T-helper 1 cell (primary cell): Measurements from ENCODE around the gene SCNN1A.

Source experiments
- DNase-seq, 5 donors: peaks; one replicate each; pipeline ENCODE4 v3.0.0-alpha.2; 2012 to 2020

The SCNN1A gene

GRCh38 chr12:6383572-6384498 lies 8.5 kb upstream of the SCNN1A start, which contains the start of gene LTBR:
Gene LTBR (plus strand): TSS chr12:6384162. CDS start chr12:6384359, 197 bp downstream.
- no peak for DNase-seq

- DNase-seq, result no peak
Observed at GRCh38 chr12:6382982-6383381, 7.6 kb upstream of the SCNN1A start.

GRCh38 chr12:6382371-6382770 lies 7.0 kb upstream of the SCNN1A start:
- no peak for DNase-seq

- DNase-seq, result no peak
Observed at GRCh38 chr12:6380141-6381121, 5.1 kb upstream of the SCNN1A start.

GRCh38 chr12:6378709-6379472 lies 3.5 kb upstream of the SCNN1A start:
- DNase-seq, result no peak

- no peak for DNase-seq
Observed at GRCh38 chr12:6377667-6377994, 2.3 kb upstream of the SCNN1A start.

- DNase-seq, result no peak
Observed at GRCh38 chr12:6376870-6377666, 1.7 kb upstream of the SCNN1A start.

- no peak for DNase-seq
Observed at GRCh38 chr12:6376079-6376869, 911 bp upstream of the SCNN1A start.

- no peak for DNase-seq
Observed at GRCh38 chr12:6374786-6375160, 590 bp downstream of the SCNN1A start.

GRCh38 chr12:6374028-6374785 lies 1.2 kb downstream of the SCNN1A start:
- no peak for DNase-seq

- DNase-seq, result no peak
Observed at GRCh38 chr12:6373022-6373787, 2.2 kb downstream of the SCNN1A start.

GRCh38 chr12:6372403-6373003 lies 2.9 kb downstream of the SCNN1A start:
- peak in 1 of 5 donors; percentile 42 for DNase-seq

GRCh38 chr12:6370994-6371754 lies 4.2 kb downstream of the SCNN1A start:
- DNase-seq, result no peak

- no peak for DNase-seq
Observed at GRCh38 chr12:6370576-6370935, 4.8 kb downstream of the SCNN1A start.

- no peak for DNase-seq
Observed at GRCh38 chr12:6369916-6370575, 5.3 kb downstream of the SCNN1A start.

GRCh38 chr12:6368906-6369525 lies 6.3 kb downstream of the SCNN1A start:
- DNase-seq, result no peak
